ENCODE data around the gene HOMER2.

DNA sequence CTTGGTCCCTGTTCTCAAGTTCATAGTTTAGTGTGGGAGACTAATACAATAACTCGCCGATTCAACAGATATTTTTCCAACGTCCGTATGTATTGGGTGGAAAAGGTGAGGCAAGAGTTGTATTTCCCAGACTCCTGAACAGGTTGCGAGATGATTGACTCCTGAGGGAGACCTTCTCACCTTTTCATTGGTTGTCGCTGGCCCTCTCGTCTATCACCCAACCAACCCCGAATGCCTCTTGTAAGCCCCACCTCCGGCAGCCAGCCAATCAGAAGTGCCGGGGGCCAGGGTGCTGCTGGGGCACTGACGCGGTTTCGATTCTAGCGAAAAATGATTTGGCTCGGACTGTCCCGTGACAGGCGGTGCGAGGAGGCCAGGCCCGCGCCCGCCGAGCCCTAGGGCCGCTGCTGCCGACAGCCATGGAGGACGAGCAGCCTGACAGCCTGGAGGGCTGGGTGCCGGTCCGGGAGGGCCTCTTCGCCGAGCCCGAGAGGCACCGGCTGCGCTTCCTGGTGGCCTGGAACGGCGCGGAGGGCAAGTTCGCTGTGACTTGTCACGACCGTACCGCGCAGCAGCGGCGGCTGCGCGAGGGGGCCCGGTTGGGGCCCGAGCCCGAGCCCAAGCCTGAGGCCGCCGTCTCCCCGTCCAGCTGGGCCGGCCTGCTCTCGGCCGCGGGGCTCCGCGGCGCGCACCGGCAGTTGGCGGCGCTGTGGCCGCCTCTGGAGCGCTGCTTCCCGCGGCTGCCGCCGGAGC, 143.0 kb downstream of the HOMER2 start, which contains the start of gene WHAMM:
- no peak for TF ChIP-seq EZH2 (IDR thresholded peaks at IDR 0.05; ENCODE audit: low read length, unreplicated experiment)
- TF ChIP-seq, protein P1, sequence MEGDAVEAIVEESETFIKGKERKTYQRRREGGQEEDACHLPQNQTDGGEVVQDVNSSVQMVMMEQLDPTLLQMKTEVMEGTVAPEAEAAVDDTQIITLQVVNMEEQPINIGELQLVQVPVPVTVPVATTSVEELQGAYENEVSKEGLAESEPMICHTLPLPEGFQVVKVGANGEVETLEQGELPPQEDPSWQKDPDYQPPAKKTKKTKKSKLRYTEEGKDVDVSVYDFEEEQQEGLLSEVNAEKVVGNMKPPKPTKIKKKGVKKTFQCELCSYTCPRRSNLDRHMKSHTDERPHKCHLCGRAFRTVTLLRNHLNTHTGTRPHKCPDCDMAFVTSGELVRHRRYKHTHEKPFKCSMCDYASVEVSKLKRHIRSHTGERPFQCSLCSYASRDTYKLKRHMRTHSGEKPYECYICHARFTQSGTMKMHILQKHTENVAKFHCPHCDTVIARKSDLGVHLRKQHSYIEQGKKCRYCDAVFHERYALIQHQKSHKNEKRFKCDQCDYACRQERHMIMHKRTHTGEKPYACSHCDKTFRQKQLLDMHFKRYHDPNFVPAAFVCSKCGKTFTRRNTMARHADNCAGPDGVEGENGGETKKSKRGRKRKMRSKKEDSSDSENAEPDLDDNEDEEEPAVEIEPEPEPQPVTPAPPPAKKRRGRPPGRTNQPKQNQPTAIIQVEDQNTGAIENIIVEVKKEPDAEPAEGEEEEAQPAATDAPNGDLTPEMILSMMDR (conservative IDR thresholded peaks at IDR 0.05; ENCODE audit: low read depth, low read length), result no peak

Data from PC-3 (cell line).